Suprapubic skin (tissue), 3 donors: Measurements from ENCODE around the gene ABHD18.

ENCODE experiments used
- POLR2A ChIP-seq, 2 donors: fragments of 450-650 bp; IDR thresholded peaks; one replicate each; pipeline ENCODE4 v1.6.1; 2017; ENCODE audit warnings: antibody characterized with exemption in 2 of 2, mild to moderate bottlenecking in 2 of 2, moderate library complexity in 2 of 2
- TF ChIP-seq, protein P1 (sequence below), 2 donors: fragments of 200-600 bp in 1 of 2; fragments of 450-650 bp in 1 of 2; sonication (generic) in 1 of 2; IDR thresholded peaks; one replicate each; pipeline ENCODE4 v1.5.1; 2016 to 2019; ENCODE audit warnings: antibody characterized with exemption in 2 of 2, mild to moderate bottlenecking in 1 of 2, moderate library complexity in 1 of 2

DNA sequence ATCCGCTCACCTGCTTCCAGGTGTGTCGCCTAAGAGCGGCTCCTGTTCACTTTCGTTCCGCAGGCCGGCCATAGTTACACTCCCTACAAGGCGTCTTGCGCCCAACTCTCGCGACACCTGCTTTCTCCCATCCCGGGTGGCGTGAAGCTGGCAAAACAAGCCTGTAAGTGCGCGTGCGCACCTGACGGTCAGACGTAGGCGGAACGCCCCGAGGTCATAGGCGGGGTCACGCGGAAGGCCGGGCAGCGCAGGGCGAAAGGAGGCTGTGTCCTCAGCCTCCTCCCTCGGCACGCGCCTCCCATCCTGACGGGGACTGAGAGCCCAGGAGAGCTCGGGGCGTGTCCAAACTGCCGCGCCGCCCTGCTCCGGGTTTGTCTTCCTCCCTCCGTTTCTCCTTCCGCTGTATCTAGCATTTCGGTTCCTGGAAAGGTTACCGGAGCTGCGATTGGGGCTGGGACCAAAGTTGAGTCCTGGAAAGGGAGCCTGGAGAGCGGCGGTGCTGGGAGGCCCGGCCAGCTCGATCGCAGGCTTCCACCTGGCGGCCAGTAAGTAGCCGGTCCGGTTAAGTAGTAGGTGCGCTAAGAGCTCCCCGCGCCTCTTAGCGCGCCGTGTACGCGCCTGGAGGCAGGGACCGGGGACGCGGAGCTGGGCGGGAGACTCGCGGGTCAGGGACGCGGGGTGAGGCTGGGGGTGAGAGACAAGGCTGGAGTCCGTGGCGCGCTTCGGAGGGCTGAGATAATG is at the start of gene ABHD18, which contains the start of gene MFSD8:
- TF ChIP-seq, protein P1, sequence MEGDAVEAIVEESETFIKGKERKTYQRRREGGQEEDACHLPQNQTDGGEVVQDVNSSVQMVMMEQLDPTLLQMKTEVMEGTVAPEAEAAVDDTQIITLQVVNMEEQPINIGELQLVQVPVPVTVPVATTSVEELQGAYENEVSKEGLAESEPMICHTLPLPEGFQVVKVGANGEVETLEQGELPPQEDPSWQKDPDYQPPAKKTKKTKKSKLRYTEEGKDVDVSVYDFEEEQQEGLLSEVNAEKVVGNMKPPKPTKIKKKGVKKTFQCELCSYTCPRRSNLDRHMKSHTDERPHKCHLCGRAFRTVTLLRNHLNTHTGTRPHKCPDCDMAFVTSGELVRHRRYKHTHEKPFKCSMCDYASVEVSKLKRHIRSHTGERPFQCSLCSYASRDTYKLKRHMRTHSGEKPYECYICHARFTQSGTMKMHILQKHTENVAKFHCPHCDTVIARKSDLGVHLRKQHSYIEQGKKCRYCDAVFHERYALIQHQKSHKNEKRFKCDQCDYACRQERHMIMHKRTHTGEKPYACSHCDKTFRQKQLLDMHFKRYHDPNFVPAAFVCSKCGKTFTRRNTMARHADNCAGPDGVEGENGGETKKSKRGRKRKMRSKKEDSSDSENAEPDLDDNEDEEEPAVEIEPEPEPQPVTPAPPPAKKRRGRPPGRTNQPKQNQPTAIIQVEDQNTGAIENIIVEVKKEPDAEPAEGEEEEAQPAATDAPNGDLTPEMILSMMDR (IDR thresholded peaks at IDR 0.05): peak in 1 of 2 donors; percentile 39
- peak in 1 of 2 donors; percentile 36 for TF ChIP-seq POLR2A (IDR thresholded peaks at IDR 0.05)
